Ovary (tissue), 9 donors: ENCODE measurements around the gene LAG3. TPM values are rescaled to one million over a fixed set of nuclear protein-coding genes. Genes with fewer than 3 reads are reported as not detected.

Source experiments
- DNase-seq, 5 donors: peaks; one replicate each; pipeline ENCODE4 v3.0.0-alpha.2; 2019 to 2020
- H3K27ac ChIP-seq, 2 donors: fragments of 200-600 bp; one replicate each; pipeline versions ENCODE4 v1.5.1 to v1.8.0; 2019 to 2022
- H3K27me3 ChIP-seq: fragments of 200-600 bp; one replicate; pipeline ENCODE4 v1.8.0; 2022
- H3K36me3 ChIP-seq: fragments of 200-600 bp; sonication (generic); one replicate; pipeline ENCODE4 v1.5.1; 2019
- H3K4me1 ChIP-seq: one replicate; pipeline ENCODE4 v1.8.1; 2013; ENCODE audit warnings: mild to moderate bottlenecking, moderate library complexity; ENCODE audit not compliant: insufficient read depth
- H3K4me3 ChIP-seq: fragments of 200-600 bp; sonication (generic); one replicate; pipeline ENCODE4 v1.5.1; 2017
- H3K9me3 ChIP-seq, 2 donors: fragments of 200-600 bp in 1 of 2; sonication (generic) in 1 of 2; one replicate each; pipeline versions ENCODE4 v1.5.1 to v1.8.1; 2013 to 2019; ENCODE audit warnings: mild to moderate bottlenecking in 1 of 2, moderate library complexity in 1 of 2
- EP300 ChIP-seq: sonication (generic); formaldehyde crosslinking; IDR thresholded peaks from one replicate; pipeline ENCODE4 v1.6.1; 2017; ENCODE audit warnings: antibody characterized with exemption
- POLR2A ChIP-seq: fragments of 450-650 bp; IDR thresholded peaks from one replicate; pipeline ENCODE4 v1.6.1; 2017; ENCODE audit warnings: antibody characterized with exemption, mild to moderate bottlenecking, moderate library complexity
- WGBS, 3 donors: extraction: QIAGEN DNeasy Blood & Tissue Kit in 1 of 3; methylation state at CpG; one replicate each; pipeline versions ENCODE4 v1.1.5 to v1.1.7; 2013 to 2017; 5-methylcytosine and 5-hydroxymethylcytosine counted together
- intact Hi-C, 4 donors: fragments of 100-400 bp; cut with DNase I; formaldehyde crosslinking; loops; one replicate each; pipeline versions ENCODE4 v1.11.0 to v1.15.1; 2022 to 2023
- polyA plus RNA-seq, 2 donors: library from polyadenylated mRNA; stranded (reverse); fragments of 200-250 nt in 1 of 2; fragments of 350-450 nt in 1 of 2; fragmentation: Illumina TruSeq in 1 of 2; extraction: RNeasy Lipid Tissue Mini Kit (QIAGEN cat#74804) in 1 of 2; gene quantifications; one replicate each; pipeline ENCODE4 v1.2.3, GENCODE V29; 2013 to 2014
- total RNA-seq, 7 donors: library from RNA; depleted of rRNA in 2 of 7; stranded (reverse); fragments of >200 nt in 2 of 7; fragmentation: NEBNext Ultra II Directional in 3 of 7; extraction: Animal tissue kit (Norgen Biotek cat#: 25700) in 3 of 7; gene quantifications; one replicate each; pipeline versions ENCODE4 v1.1.0 to v1.2.4, GENCODE V29; 2016 to 2023
- TF ChIP-seq, protein P1 (sequence below), 3 donors: fragments of 450-650 bp in 2 of 3; fragments of 200-600 bp in 1 of 3; IDR thresholded peaks; one replicate each; pipeline versions ENCODE4 v1.5.1 to v1.8.0; 2016 to 2022; ENCODE audit warnings: antibody characterized with exemption in 3 of 3, mild to moderate bottlenecking in 1 of 3
- donor health status: DM: no; HTN: no; CAD: no; lungs with moderate emphysema.
- donor health status: DM: no; HTN: no; CAD: no.
- donor health status: Bipolar disorder and iron deficiency.
- donor health status: DM: yes; HTN: yes; CAD: no.
- donor health status: DM: no; HTN: no; CAD: no.
- donor health status: DM: yes; HTN: yes; CAD: no.

The LAG3 gene
- total and polyA plus RNA-seq, 9 donors, result 4.7 to 21.8 (median 14.2) TPM

DNA sequence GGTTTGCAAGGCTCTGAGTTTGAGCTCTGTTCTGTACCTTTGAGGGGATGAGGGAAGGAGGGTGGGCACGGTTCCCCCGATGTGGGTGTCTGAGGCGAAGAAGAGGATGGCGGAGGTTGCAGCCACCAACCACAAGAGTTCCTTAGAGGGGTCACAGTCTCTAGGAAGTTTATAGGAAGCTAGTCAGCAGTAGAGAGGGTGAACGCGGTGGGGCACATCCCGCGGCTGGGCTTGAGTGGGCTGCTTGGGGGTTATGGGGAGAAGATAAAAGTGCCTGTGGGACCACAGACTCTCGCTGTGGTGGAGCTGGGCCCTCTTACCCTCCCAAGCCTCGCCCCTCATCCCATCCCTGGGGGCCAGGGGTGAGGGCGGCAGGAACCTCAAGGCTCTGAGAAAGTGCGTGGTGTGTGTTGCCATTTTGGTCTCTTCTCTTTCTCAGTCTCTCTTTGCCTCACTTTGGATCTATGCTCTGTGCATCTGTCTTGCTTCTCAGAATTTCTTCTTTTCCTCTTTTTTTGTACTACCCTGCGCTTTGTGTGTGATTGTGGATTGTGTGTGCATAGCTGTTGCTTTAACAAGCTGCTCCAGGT, 19.7 kb downstream of the LAG3 start:
- Histone ChIP-seq H3K27me3 (no peaks in the 10 kb centered on the region), H3K9me3 (no peaks in the 10 kb centered on the region), H3K4me1 (no peaks in the 10 kb centered on the region), H3K4me3 (no peak overlapping the region), H3K27ac (no peak overlapping the region), H3K36me3 (no peaks in the 10 kb centered on the region)
- intact Hi-C loops, result no loop called here
- TF ChIP-seq EP300 (no peak), POLR2A (no peak)
- TF ChIP-seq, protein P1, sequence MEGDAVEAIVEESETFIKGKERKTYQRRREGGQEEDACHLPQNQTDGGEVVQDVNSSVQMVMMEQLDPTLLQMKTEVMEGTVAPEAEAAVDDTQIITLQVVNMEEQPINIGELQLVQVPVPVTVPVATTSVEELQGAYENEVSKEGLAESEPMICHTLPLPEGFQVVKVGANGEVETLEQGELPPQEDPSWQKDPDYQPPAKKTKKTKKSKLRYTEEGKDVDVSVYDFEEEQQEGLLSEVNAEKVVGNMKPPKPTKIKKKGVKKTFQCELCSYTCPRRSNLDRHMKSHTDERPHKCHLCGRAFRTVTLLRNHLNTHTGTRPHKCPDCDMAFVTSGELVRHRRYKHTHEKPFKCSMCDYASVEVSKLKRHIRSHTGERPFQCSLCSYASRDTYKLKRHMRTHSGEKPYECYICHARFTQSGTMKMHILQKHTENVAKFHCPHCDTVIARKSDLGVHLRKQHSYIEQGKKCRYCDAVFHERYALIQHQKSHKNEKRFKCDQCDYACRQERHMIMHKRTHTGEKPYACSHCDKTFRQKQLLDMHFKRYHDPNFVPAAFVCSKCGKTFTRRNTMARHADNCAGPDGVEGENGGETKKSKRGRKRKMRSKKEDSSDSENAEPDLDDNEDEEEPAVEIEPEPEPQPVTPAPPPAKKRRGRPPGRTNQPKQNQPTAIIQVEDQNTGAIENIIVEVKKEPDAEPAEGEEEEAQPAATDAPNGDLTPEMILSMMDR (IDR thresholded peaks at IDR 0.05), result no peak
- no peak for DNase-seq
- 83 to 88% (median 88%) methylated on average over 13 of the region's 13 CpGs for WGBS, 3 donors

DNA sequence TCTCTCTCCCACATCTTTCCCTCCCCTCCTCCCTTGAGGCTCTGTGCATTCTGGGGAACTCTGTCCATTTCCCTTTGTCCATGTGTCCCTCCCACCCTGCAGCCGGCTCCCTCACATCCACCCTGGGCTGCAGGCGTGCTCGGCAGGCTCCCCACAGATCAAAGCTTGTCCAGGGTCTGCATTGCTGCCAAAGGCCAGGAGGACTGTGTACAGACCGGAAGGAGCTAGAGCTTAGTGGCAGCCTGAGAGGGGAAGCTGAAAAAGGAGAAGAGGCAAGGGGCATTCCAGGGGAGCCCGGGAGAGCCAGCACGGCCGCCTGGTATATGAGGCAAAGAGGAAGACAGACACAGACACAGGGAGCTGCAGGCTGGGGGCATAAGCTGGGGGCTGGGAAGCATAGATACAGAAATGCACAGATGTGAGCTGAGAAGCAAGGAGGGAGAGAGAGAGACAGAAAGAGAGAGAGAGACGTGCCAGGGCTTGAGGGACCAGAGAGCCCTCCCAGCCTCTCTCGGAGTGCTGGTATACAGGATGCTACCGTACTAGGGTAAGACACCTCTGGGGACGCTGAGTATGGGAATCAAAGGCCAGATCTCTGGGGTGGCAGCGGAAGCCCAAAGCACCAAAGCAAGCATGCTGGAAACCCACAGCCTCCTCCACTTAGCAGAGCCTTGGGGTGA, 20.3 kb downstream of the LAG3 start:
- WGBS, 3 donors, result 14 to 23% (median 21%) methylated on average over 12 of the region's 12 CpGs
- no peaks in the 10 kb centered on the region for H3K27me3 ChIP-seq
- H3K27ac ChIP-seq, result no peak overlapping the region
- no peaks in the 10 kb centered on the region for H3K36me3 ChIP-seq
- no peaks in the 10 kb centered on the region for H3K9me3 ChIP-seq
- DNase-seq, result no peak
- TF ChIP-seq, protein P1 (IDR thresholded peaks at IDR 0.05), result no peak
- H3K4me3 ChIP-seq, result no peak overlapping the region
- H3K4me1 ChIP-seq, result no peaks in the 10 kb centered on the region
- intact Hi-C loops, result no loop called here

DNA sequence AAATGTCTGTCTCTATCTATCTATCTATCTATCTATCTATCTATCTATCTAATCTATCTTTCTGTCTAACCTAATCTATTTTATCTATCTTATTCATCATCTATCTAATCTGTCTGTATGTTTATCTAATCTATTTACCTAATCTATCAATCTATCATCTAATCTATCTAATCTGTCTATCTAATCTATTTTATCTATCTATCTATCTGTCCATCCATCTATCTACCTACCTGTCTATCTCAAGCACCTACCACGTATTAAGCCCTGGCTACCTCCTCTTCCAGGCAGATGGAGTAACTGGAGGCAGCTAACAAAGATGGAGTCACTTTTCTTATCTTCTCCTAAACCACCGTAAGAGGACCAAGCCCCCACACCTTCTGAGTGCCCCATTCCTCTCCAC, 22.8 kb downstream of the LAG3 start:
- DNase-seq, result no peak
- WGBS, 3 donors, result 53 to 62% (median 57%) methylated on average over 2 of the region's 2 CpGs
- no peak for TF ChIP-seq EP300
- TF ChIP-seq, protein P1 (IDR thresholded peaks at IDR 0.05), result no peak
- TF ChIP-seq POLR2A, result no peak
- Histone ChIP-seq H3K9me3 (no peaks in the 10 kb centered on the region), H3K36me3 (no peaks in the 10 kb centered on the region), H3K4me3 (no peak overlapping the region), H3K27ac (no peak overlapping the region), H3K27me3 (no peaks in the 10 kb centered on the region), H3K4me1 (no peaks in the 10 kb centered on the region)
- intact Hi-C loops, result no loop called here

DNA sequence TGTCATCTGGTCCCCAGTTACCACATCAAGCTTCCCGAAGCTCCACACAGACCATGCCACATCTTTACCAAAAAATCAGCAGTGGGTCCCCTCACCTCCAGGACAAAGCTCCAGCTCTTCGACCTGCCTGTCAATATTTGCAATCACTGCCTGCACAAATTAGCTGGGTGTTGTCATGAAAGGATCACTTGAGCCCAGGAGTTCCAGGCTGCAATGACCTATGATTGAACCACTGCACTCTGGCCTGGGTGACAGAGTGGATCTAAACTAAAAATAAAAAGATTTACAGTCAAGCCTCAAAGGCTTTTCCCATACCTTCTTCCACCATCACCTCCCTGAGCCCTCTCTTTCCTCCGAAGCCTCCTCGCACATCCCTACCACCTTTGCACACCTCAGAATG, 24.3 kb downstream of the LAG3 start:
- intact Hi-C loops, result no loop called here
- Histone ChIP-seq H3K4me3 (no peak overlapping the region), H3K4me1 (no peaks in the 10 kb centered on the region), H3K36me3 (no peaks in the 10 kb centered on the region), H3K9me3 (no peaks in the 10 kb centered on the region), H3K27ac (no peak overlapping the region), H3K27me3 (no peaks in the 10 kb centered on the region)
- no peak for DNase-seq
- no peak for TF ChIP-seq POLR2A
- TF ChIP-seq, protein P1 (IDR thresholded peaks at IDR 0.05), result no peak
- no peak for TF ChIP-seq EP300
- 90 to 96% (median 94%) methylated on average over 4 of the region's 4 CpGs for WGBS, 3 donors
